Upper lobe of left lung (tissue), 6 donors: ENCODE measurements around the gene SNU13. TPM values are rescaled to one million over a fixed set of nuclear protein-coding genes. Genes with fewer than 3 reads are reported as not detected.
"Not testable (repeated sequence)": the region's sequence is repeated elsewhere in the genome, so short reads cannot be mapped to it uniquely, and the experiment has no call there.

ENCODE experiments used
- ATAC-seq, 2 donors: fragments of 200-7000 bp; cut with Tn5 transposase; one replicate each; pipeline ENCODE4 v1.9.1; 2022; ENCODE audit warnings: mild to moderate bottlenecking in 2 of 2, moderate library complexity in 2 of 2; ENCODE audit not compliant: low FRiP score in 2 of 2
- DNase-seq, 2 donors: peaks; one replicate each; pipeline ENCODE4 v3.0.0-alpha.2; 2019 to 2020
- H3K27ac ChIP-seq, 4 donors: fragments of 200-600 bp; sonication (generic); one replicate each; pipeline ENCODE4 v1.5.1; 2016 to 2019
- H3K27me3 ChIP-seq, 4 donors: fragments of 200-600 bp; sonication (generic); one replicate each; pipeline ENCODE4 v1.5.1; 2017 to 2019
- H3K36me3 ChIP-seq, 4 donors: fragments of 200-600 bp; sonication (generic); one replicate each; pipeline ENCODE4 v1.5.1; 2016 to 2019
- H3K4me1 ChIP-seq, 4 donors: fragments of 200-600 bp; sonication (generic); one replicate each; pipeline ENCODE4 v1.5.1; 2018 to 2019
- H3K4me3 ChIP-seq, 4 donors: fragments of 200-600 bp; sonication (generic); one replicate each; pipeline ENCODE4 v1.5.1; 2017 to 2019; ENCODE audit warnings: mild to moderate bottlenecking in 2 of 4, moderate library complexity in 1 of 4
- H3K9me3 ChIP-seq, 4 donors: fragments of 200-600 bp; sonication (generic); one replicate each; pipeline ENCODE4 v1.5.1; 2018 to 2019
- CTCF ChIP-seq, 6 experiments: fragments of 450-650 bp in 4 of 6; fragments of 200-600 bp in 2 of 6; sonication (generic) in 2 of 6; IDR thresholded peaks; one replicate each; pipeline ENCODE4 v1.5.1; 2016 to 2019; ENCODE audit warnings: antibody characterized with exemption in 6 of 6
- EP300 ChIP-seq, 4 donors: sonication (generic); formaldehyde crosslinking; IDR thresholded peaks; one replicate each; pipeline ENCODE4 v1.5.1; 2017; ENCODE audit warnings: antibody characterized with exemption in 4 of 4, control low read depth in 2 of 4
- POLR2A ChIP-seq, 4 donors: fragments of 450-650 bp; IDR thresholded peaks; one replicate each; pipeline ENCODE4 v1.5.1; 2016 to 2017; ENCODE audit warnings: antibody characterized with exemption in 4 of 4, mild to moderate bottlenecking in 2 of 4
- POLR2AphosphoS5 ChIP-seq, 2 donors: sonication (generic); formaldehyde crosslinking; IDR thresholded peaks; one replicate each; pipeline ENCODE4 v1.5.1; 2017; ENCODE audit warnings: antibody characterized with exemption in 2 of 2
- WGBS, 2 donors: methylation state at CpG; one replicate each; pipeline ENCODE4 v1.1.5; 2017 to 2018; 5-methylcytosine and 5-hydroxymethylcytosine counted together
- total RNA-seq, 6 donors: library from RNA; depleted of rRNA in 4 of 6; stranded (reverse); fragments of >200 nt in 4 of 6; gene quantifications; one replicate each; pipeline versions ENCODE4 v1.1.0 to v1.2.1, GENCODE V29; 2016 to 2021
- donor health status: DM: no; HTN: no; CAD: no; lungs with moderate emphysema.
- donor health status: DM: no; HTN: yes; CAD: no; lungs with severe emphysema.

Gene SNU13
- total RNA-seq, 6 donors from 2014 or later: 40.9 to 124 (median 92.0) TPM

GRCh38 chr22:41672780-41673509, 15.7 kb downstream of the SNU13 start:
- H3K4me3 ChIP-seq: no peak overlapping the region
- ATAC-seq (no peak), DNase-seq (no peak)
- H3K27ac ChIP-seq: peak overlapping the region in 3 of 4 donors; percentile 2 to 30 (median 16)
- H3K36me3 ChIP-seq: peaks cover 0 to 45% (median 23%) of the 10 kb centered on the region in 4 donors
- H3K9me3 ChIP-seq: no peaks in the 10 kb centered on the region
- H3K4me1 ChIP-seq: peaks cover 0 to 14% (median 7%) of the 10 kb centered on the region in 4 donors
- TF ChIP-seq EP300 (IDR thresholded peaks at IDR 0.05) (no peak), POLR2AphosphoS5 (IDR thresholded peaks at IDR 0.05) (no peak), POLR2A (IDR thresholded peaks at IDR 0.05) (no peak), CTCF (IDR thresholded peaks at IDR 0.05) (no peak)
- H3K27me3 ChIP-seq: no peaks in the 10 kb centered on the region
- 77 to 83% methylated on average over 6 of the region's 6 CpGs for WGBS, 2 donors

- not testable (repeated sequence) for H3K27me3 ChIP-seq, H3K27ac ChIP-seq, H3K9me3 ChIP-seq, H3K4me3 ChIP-seq
- H3K4me1 ChIP-seq: peaks cover 5 to 20% (median 11%) of the 10 kb centered on the region in 4 donors
- peaks cover 0 to 37% (median 18%) of the 10 kb centered on the region in 4 donors for H3K36me3 ChIP-seq
- DNase-seq (peak in 1 of 2 donors; percentile 60), ATAC-seq (peak; percentile 7 to 49)
- 67 to 78% methylated on average over 10 of the region's 10 CpGs for WGBS, 2 donors
Observed at GRCh38 chr22:41672096-41672495, 16.6 kb downstream of the SNU13 start.

GRCh38 chr22:41668971-41669911, 19.4 kb downstream of the SNU13 start:
- 80 to 82% methylated on average over 21 of the region's 21 CpGs for WGBS, 2 donors
- Histone ChIP-seq H3K27me3 (no peaks in the 10 kb centered on the region), H3K27ac (peak overlapping the region; percentile 9 to 94 (median 59)), H3K4me3 (no peak overlapping the region), H3K36me3 (peaks cover 0 to 26% (median 13%) of the 10 kb centered on the region in 4 donors), H3K9me3 (no peaks in the 10 kb centered on the region), H3K4me1 (peaks cover 12 to 30% (median 18%) of the 10 kb centered on the region in 4 donors)
- TF ChIP-seq CTCF (IDR thresholded peaks at IDR 0.05) (no peak), POLR2A (IDR thresholded peaks at IDR 0.05) (no peak), EP300 (IDR thresholded peaks at IDR 0.05) (no peak)
- ATAC-seq: no peak
- DNase-seq: peak in 1 of 2 donors; percentile 20

GRCh38 chr22:41664951-41665350, 23.7 kb downstream of the SNU13 start:
- no peak for ATAC-seq
- no peak for DNase-seq

More at GRCh38 chr22:41664951-41665350, 23.7 kb downstream of the SNU13 start:
- H3K27me3 ChIP-seq: no peaks in the 10 kb centered on the region
- WGBS, 2 donors: 82 to 86% methylated on average over 3 of the region's 3 CpGs
- no peak overlapping the region for H3K27ac ChIP-seq
- H3K9me3 ChIP-seq: no peaks in the 10 kb centered on the region
- peaks cover 33 to 54% (median 41%) of the 10 kb centered on the region in 4 donors for H3K36me3 ChIP-seq
- H3K4me3 ChIP-seq: no peak overlapping the region
- peaks cover 12 to 30% (median 16%) of the 10 kb centered on the region in 4 donors for H3K4me1 ChIP-seq
- TF ChIP-seq POLR2A (IDR thresholded peaks at IDR 0.05) (no peak), EP300 (IDR thresholded peaks at IDR 0.05) (no peak), CTCF (IDR thresholded peaks at IDR 0.05) (no peak), POLR2AphosphoS5 (IDR thresholded peaks at IDR 0.05) (no peak)
